K562 (cell line): ENCODE data around the gene LETM1. TPM values are rescaled to one million over a fixed set of nuclear protein-coding genes. Genes with fewer than 3 reads are reported as not detected.

Experiments
- ATAC-seq: fragments of 200-7000 bp; cut with Tn5 transposase; 3 replicates; pipeline ENCODE4 v1.9.1; 2020; ENCODE audit warnings: moderate library complexity
- BruUV-seq: library from RNA; stranded (reverse); fragments of 400-500 nt; replicated peaks from 2 replicates; lab custom pipeline; 2021; lab: Mats Ljungman, UMichigan
- CTCF ChIA-PET: fragments of 300-600 bp; formaldehyde crosslinking; extraction: SDS; loops from one replicate; lab custom pipeline; 2021; ENCODE audit warnings: low intra/inter-chr PET ratio; lab: Yijun Ruan, JAX
- POLR2A ChIA-PET: fragments of 300-600, 350-650 bp; sonication (Branson Sonifier 250); formaldehyde crosslinking; extraction: SDS; loops from one replicate; lab custom pipeline; 2021; ENCODE audit warnings: antibody characterized with exemption, inconsistent platforms; lab: Yijun Ruan, JAX
- DNase-seq, 4 experiments: peaks; one replicate each; pipeline versions ENCODE4 v3.0.0 to v3.0.0-alpha.2; 2011 to 2018; ENCODE audit warnings: low spot score in 3 of 4, mixed read lengths in 3 of 4; ENCODE audit errors: extremely low read depth in 1 of 4
- FAIRE-seq: peaks from 2 replicates; lab custom pipeline; 2011; peaks lifted over from hg19 to GRCh38; lab: Jason Lieb, UNC
- H2AFZ ChIP-seq: 2 replicates; pipeline ENCODE4 v1.6.0; 2011; ENCODE audit warnings: low read depth, low read length, control low read depth, inconsistent platforms
- H3K27ac ChIP-seq: fragments of 200-600 bp; 3 replicates; pipeline ENCODE4 v1.8.0; 2011; ENCODE audit warnings: low read depth, mild to moderate bottlenecking, control low read depth, inconsistent platforms, low read length, moderate library complexity, mixed read lengths; ENCODE audit errors: extremely low read depth
- H3K27me3 ChIP-seq, 2 experiments: fragments of 300-600 bp in 1 of 2; 2 replicates in 1 of 2; 3 replicates in 1 of 2; pipeline versions ENCODE4 v1.6.0 to v1.8.0; 2011; ENCODE audit warnings: inconsistent platforms in 2 of 2, low read length in 2 of 2, mild to moderate bottlenecking in 1 of 2, mixed read lengths in 1 of 2, moderate library complexity in 1 of 2; ENCODE audit not compliant: control insufficient read depth in 2 of 2, insufficient read depth in 2 of 2
- H3K36me3 ChIP-seq: fragments of 300-600 bp; 3 replicates; pipeline ENCODE4 v1.8.0; 2011; ENCODE audit warnings: mild to moderate bottlenecking, low read length, inconsistent platforms; ENCODE audit not compliant: control insufficient read depth, insufficient read depth
- H3K4me1 ChIP-seq, 2 experiments: fragments of 200-600 bp in 1 of 2; replicated peaks in 1 of 2; 2 replicates in 1 of 2; 3 replicates in 1 of 2; pipeline versions ENCODE4 v1.5.1 to v1.8.0; 2011; ENCODE audit warnings: inconsistent platforms in 2 of 2, low read length in 2 of 2, mild to moderate bottlenecking in 1 of 2, mixed read lengths in 1 of 2, moderate library complexity in 1 of 2; ENCODE audit not compliant: control insufficient read depth in 2 of 2, insufficient read depth in 2 of 2
- H3K4me2 ChIP-seq: 2 replicates; pipeline ENCODE4 v1.6.1; 2011; ENCODE audit warnings: low read length, control low read depth, inconsistent platforms, mixed read lengths; ENCODE audit not compliant: insufficient read depth
- H3K4me3 ChIP-seq: fragments of 200-600 bp; sonication (generic), shearing (Covaris generic); 2 replicates; pipeline ENCODE4 v1.5.1; 2016; ENCODE audit warnings: control low read depth, inconsistent platforms
- H3K79me2 ChIP-seq: fragments of 200-600 bp; 3 replicates; pipeline ENCODE4 v1.8.0; 2011; ENCODE audit warnings: low read length, inconsistent platforms; ENCODE audit not compliant: control insufficient read depth, insufficient read depth
- H3K9ac ChIP-seq, 2 experiments: 2 replicates each; pipeline versions ENCODE4 v1.6.0 to v1.6.1; 2011; ENCODE audit warnings: low read depth in 2 of 2, low read length in 2 of 2, control low read depth in 1 of 2, inconsistent platforms in 1 of 2, mild to moderate bottlenecking in 1 of 2, mixed read lengths in 1 of 2; ENCODE audit not compliant: insufficient read depth in 1 of 2
- H3K9me1 ChIP-seq: one replicate; pipeline ENCODE4 v1.6.0; 2011; ENCODE audit warnings: inconsistent platforms, mild to moderate bottlenecking, low read length, moderate library complexity; ENCODE audit not compliant: control insufficient read depth, insufficient read depth
- H3K9me3 ChIP-seq: replicated peaks from 2 replicates; pipeline ENCODE4 v1.5.1; 2011; ENCODE audit warnings: low read depth, low read length, inconsistent platforms; ENCODE audit not compliant: control insufficient read depth, insufficient read depth
- H4K20me1 ChIP-seq: replicated peaks from 2 replicates; pipeline ENCODE4 v1.6.1; 2011; ENCODE audit warnings: low read length, inconsistent platforms, mixed read lengths; ENCODE audit not compliant: control insufficient read depth, insufficient read depth
- CREBBP ChIP-seq: IDR thresholded peaks from one replicate; pipeline ENCODE4 v1.6.1; 2012; ENCODE audit warnings: low read depth, mild to moderate bottlenecking, control low read depth, inconsistent platforms, low read length
- HDGF ChIP-seq: fragments of 450-650 bp; IDR thresholded peaks from 2 replicates; pipeline ENCODE4 v1.6.1; 2016
- RBFOX2 ChIP-seq: fragments of 200-400 bp; formaldehyde crosslinking; IDR thresholded peaks from 2 replicates; pipeline ENCODE4 v1.6.1; 2017; ENCODE audit warnings: low read depth, mild to moderate bottlenecking, low read length, moderate library complexity
- WGBS: fragments of 100-300 bp; shearing (Covaris generic); methylation state at CpG from one replicate; pipeline ENCODE4 v1.1.6; 2016; ENCODE audit warnings: low coverage, mixed read lengths; ENCODE audit not compliant: insufficient coverage; ENCODE audit errors: missing lambda C conversion rate; 5-methylcytosine and 5-hydroxymethylcytosine counted together
- in situ Hi-C: fragments of 300-500 bp; cut with MboI; formaldehyde crosslinking; loops from 4 replicates; pipeline ENCODE4 v1.15.0; 2018; ENCODE audit warnings: inconsistent platforms, mixed read lengths
- intact Hi-C: fragments of 100-400 bp; cut with micrococcal nuclease; formaldehyde crosslinking; loops from 2 replicates; pipeline ENCODE4 v1.14.2; 2022
- polyA plus RNA-seq, 8 experiments: library from polyadenylated mRNA; depleted of rRNA in 4 of 8; stranded (reverse) in 5 of 8; unstranded in 3 of 8; fragments of >200 nt; fragmentation: Nextera tagmentation in 2 of 8; fragmentation: Illumina TruSeq in 1 of 8; extraction: Ambion mirVana in 2 of 8; extraction: Trizol in 1 of 8; gene quantifications; 2 replicates each; pipeline versions ENCODE4 v1.2.1 to v1.2.3, GENCODE V29; 2011 to 2014; ENCODE audit warnings: inconsistent platforms in 1 of 8, missing spikeins in 1 of 8
- total RNA-seq, 7 experiments: library from RNA; depleted of rRNA in 6 of 7; stranded (reverse); fragments of >200 nt in 6 of 7; fragmentation: Illumina TruSeq in 2 of 7; extraction: Trizol in 2 of 7; gene quantifications; 2 replicates each; pipeline versions ENCODE4 v1.2.1 to v1.2.3, GENCODE V29; 2011 to 2021; ENCODE audit warnings: low replicate concordance in 1 of 7

Gene LETM1
- total and polyA plus RNA-seq, 9 of the 15 experiments (the other 6 are each of a cell fraction or from before 2014, with no cell fraction given), result 3.9 to 109 (median 35.0) TPM

DNA sequence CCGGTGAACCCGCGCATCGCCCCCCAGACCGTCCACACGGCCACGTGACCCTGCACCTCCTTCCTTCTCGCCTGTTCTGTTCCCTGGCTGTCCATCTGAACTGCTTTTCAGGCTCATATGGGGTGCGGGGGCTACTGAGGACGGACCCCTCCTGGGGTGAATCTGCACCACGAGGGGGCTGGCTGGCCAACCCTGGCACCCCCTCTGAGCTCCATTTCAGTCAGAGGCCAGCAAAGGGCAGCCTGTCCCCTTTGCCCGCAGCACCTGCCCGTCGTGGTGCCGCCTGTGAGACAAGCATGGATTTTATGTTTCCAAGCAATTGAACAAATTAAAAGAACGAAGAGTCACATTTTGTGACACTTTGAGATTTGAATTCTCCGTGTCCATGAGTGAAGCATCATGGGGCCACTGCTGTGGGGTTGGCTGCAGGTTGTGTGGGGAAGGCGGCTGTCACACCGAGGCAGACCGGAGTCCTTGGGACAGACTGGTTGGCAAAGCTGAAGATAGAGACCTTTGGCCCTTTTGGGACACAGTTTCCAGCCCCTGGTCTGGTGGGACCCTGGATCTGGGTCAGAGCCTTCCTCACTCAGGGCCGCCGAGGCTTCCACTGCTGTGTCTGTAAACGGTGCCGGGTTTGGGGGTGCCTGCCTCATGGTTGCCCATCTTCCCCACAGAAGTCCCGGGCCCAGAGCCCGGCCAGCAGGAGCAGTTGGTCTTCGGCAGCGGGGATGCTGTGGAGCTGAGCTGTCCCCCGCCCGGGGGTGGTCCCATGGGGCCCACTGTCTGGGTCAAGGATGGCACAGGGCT lies 57.2 kb downstream of the LETM1 start:
- H3K36me3 ChIP-seq, result peaks cover 63% of the 10 kb centered on the region; the same call in 2 of the 3 replicates
- TF ChIP-seq HDGF, result no peak
- no peaks in the 10 kb centered on the region for H3K9me3 ChIP-seq
- H3K79me2 ChIP-seq, result peaks cover 46% of the 10 kb centered on the region
- no peaks in the 10 kb centered on the region for H3K27me3 ChIP-seq
- no peak for ATAC-seq
- intact Hi-C loops (no loop called here), in situ Hi-C loops (no loop called here)
- H4K20me1 ChIP-seq, result peaks cover 20% of the 10 kb centered on the region
- H2AFZ ChIP-seq, result no peak overlapping the region
- no peak overlapping the region for H3K9ac ChIP-seq
- peaks cover 3 to 87% of the 10 kb centered on the region in 2 experiments; a peak in 3 of 5 replicates for H3K4me1 ChIP-seq
- ChIA-PET CTCF (no interaction called here), POLR2A (interaction anchor here (0.6 to 1.4 kb wide), 2 partner anchors 10 to 71 kb away, joined by 3 to 4 read pairs; no protein-coding TSS in a partner anchor)
- BruUV-seq, result no TSS peak
- 87% methylated on average over 28 of the region's 30 CpGs for WGBS
- H3K27ac ChIP-seq, result no peak overlapping the region
- DNase-seq, result no peak
- no peak overlapping the region for H3K4me2 ChIP-seq
- no peak for FAIRE-seq
- H3K4me3 ChIP-seq, result no peak overlapping the region
- H3K9me1 ChIP-seq, result peaks cover 7% of the 10 kb centered on the region

- H4K20me1 ChIP-seq, result peaks cover 20% of the 10 kb centered on the region
- no peak overlapping the region for H2AFZ ChIP-seq
- peaks cover 7% of the 10 kb centered on the region for H3K9me1 ChIP-seq
- no peak overlapping the region for H3K4me3 ChIP-seq
- CTCF ChIA-PET, result no interaction called here
- in situ Hi-C loops (no loop called here), intact Hi-C loops (no loop called here)
- POLR2A ChIA-PET, result interaction anchor here (0.6 to 1.4 kb wide), 2 partner anchors 9 to 50 kb away, joined by 3 to 4 read pairs; no protein-coding TSS in a partner anchor
- no TSS peak for BruUV-seq
- H3K9me3 ChIP-seq, result no peaks in the 10 kb centered on the region
- H3K36me3 ChIP-seq, result peaks cover 55% of the 10 kb centered on the region; the same call in 2 of the 3 replicates
- no peaks in the 10 kb centered on the region for H3K27me3 ChIP-seq
- peaks cover 48% of the 10 kb centered on the region for H3K79me2 ChIP-seq
- DNase-seq, result peak in 1 of 4 experiments; percentile 21
- no peak overlapping the region for H3K4me2 ChIP-seq
- peak overlapping the region in 1 of 2 experiments; percentile 64; a peak in 1 of 4 replicates for H3K9ac ChIP-seq
- H3K27ac ChIP-seq, result no peak overlapping the region
- FAIRE-seq, result no peak
- 90% methylated on average over 10 of the region's 27 CpGs for WGBS
- H3K4me1 ChIP-seq, result peaks cover 3 to 84% of the 10 kb centered on the region in 2 experiments; a peak in 3 of 5 replicates
- ATAC-seq, result no peak
- TF ChIP-seq RBFOX2 (peak; percentile 45), CREBBP (no peak)
- TF ChIP-seq, all 486 proteins: peak for 1
Observed at GRCh38 chr4:1797861-1798579, 57.9 kb downstream of the LETM1 start.
